ENCODE data around the gene ZNF425.

GRCh38 chr7:149125189-149125862 lies 798 bp downstream of the ZNF425 start:
- TF ChIP-seq POLR2A (IDR thresholded peaks at IDR 0.05) (no peak), CTCF (IDR thresholded peaks at IDR 0.05) (no peak)
